Putamen (tissue), 1 donor: Measurements from ENCODE around the gene DOCK9.

ENCODE experiments used
- DNase-seq: peaks from one replicate; pipeline ENCODE4 v3.0.0-alpha.2; 2016; ENCODE audit warnings: low spot score

Gene DOCK9

DNA sequence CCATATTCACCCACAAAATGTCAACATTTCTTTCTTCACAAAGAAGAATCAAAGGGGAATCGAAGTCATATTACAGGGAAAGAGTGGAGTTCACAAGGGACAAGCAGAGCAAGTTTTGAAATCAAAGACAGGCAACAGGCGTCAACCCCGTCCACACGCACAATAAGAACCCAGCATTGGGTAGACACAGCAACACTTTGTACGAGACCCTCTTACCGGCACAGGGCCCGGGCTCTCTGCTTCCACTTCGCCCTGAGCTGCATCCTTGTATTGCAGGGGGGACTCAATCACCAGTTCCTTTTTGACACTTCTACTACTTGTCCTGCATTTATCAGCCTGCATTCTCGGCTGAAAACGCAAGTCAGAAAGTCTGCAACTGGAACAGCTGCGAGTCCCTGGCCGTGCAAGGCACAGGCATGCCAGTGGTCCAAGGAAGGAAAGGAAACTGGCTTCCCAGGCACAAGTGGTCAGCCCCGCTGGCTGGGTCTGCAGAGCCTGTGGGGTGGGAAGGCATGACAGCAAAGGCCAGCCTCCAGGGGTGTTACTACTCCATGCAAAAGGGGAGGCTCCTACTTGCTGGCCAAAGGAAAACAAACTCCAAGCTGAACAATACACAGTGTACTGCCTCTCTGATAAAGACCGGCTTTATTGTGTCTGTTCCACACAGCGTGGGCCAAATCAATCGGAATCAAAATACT lies at the start of gene DOCK9:
Gene DOCK9, minus strand, starts transcription at position 497 of the 698 bp plus-strand sequence. Its CDS starts 155 bp downstream, at position 342.
- peak; percentile 95 for DNase-seq

- no peak for DNase-seq
These were observed 49.4 kb upstream of the DOCK9 start for GRCh38 chr13:99027260-99027659.

- DNase-seq: no peak
These were observed 45.1 kb upstream of the DOCK9 start for GRCh38 chr13:99022941-99023340.

DNA sequence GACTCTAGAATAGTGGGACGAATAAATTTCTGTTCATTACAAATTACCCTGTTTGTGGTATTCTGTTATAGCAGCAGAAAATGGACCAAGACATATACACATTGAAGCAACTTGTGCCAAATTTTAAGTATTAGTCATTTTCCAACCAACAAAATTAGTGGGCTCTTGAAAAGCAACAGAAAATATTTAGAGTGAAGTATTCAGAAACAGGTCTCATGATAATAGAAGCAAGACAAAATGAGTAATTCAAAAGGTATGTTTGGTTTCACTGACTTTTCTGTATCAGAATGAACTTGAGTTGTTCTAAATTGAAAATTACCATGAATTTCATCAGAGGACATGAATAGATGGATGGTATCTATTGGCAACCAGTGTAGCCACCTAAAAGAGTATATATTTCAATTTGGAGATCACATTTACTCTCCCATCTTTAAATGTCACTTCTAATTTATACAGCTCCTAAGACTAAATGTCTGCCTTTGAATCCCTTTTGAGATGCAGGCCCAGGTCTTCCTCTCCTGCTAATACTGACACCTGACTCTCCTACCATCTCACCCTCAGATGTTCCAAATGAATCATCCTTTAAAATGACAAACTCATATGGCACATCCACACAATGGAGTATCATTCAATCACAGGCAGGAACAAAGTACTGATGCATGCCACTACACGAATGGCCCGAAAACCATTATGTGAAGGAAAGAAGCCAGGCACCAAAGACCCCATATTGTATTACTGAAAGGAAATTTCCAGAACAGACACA lies 40.7 kb upstream of the DOCK9 start:
- DNase-seq: no peak

DNA sequence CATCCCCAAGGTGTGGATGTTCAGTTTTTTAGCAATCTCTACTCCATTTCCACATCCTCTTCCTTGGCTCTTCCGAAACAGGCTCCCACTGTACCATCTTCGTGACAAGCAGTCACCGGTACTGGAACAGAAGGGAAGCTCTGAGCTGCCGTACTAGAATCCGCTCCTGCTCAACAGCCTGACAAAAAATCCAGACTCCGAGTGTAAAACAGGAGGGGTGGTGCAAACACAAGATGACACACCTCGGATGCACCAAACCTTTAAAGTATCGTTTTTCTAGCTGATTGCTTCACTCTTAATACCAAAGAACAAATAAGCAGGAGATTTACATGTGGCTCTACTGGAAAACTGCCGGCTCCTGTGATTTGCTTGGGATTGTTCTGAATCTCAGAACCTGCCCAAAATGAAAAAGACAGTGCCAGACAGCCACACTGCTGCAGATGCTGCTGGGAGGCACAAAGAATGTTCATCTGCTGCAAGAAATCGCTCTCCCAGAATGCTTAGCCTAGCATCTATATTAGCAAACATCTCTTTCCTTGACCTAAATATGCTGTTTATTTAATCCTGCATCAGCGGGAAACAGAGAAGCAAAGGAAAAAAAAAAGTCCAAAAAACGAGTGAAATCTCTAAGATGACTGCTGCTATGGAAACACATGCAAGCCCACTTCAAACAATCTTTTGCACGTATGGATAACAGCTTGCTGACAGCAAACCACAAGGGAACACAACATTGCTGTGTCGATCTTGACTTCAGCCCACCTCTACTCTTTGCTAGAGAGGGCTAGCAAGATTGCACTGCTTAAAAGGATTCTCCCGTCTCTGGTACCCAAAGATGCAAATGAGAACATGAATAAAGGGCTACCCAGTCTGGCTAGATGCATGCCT lies 38.0 kb upstream of the DOCK9 start:
- DNase-seq: peak; percentile 43

DNA sequence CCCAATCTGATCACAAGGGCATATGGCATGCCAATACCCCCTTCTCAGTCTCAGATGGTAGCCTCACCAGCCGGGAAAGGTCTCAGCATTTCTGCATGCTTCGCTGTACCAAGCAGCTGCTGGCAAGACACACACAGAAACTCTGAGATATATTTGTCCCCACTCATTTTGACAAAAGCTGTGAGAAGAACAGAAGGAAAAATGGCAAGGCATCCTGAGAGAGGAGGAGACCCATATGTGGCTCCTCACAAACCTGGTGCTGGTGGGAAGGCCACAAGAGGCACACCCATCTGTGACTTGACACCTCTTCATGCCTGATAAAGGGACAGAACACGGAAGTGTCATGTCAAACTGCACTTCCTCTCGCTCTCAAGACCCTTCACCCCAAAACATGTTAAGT lies 36.7 kb upstream of the DOCK9 start:
- DNase-seq: no peak

DNA sequence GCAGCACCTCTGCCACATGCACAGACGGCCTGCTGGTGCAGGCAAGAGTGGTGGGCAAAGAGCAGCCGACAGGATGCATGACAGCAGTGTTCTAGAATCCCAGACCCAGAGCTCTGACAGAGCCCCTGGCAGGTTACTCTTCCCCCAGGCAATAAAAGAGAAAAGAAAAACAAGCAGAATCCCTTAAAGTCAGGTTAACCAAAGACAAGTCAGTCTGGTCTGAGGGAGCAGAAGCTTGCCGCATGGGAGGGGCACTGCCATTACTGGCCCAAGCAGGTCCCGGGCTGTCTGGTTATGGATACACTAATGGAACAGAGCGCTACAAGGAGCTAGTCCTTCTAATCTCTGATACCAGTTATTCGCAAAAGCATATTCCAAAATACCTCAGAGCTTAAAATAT lies 36.1 kb upstream of the DOCK9 start:
- no peak for DNase-seq

- no peak for DNase-seq
These were observed 34.7 kb upstream of the DOCK9 start for GRCh38 chr13:99012539-99012938.

DNA sequence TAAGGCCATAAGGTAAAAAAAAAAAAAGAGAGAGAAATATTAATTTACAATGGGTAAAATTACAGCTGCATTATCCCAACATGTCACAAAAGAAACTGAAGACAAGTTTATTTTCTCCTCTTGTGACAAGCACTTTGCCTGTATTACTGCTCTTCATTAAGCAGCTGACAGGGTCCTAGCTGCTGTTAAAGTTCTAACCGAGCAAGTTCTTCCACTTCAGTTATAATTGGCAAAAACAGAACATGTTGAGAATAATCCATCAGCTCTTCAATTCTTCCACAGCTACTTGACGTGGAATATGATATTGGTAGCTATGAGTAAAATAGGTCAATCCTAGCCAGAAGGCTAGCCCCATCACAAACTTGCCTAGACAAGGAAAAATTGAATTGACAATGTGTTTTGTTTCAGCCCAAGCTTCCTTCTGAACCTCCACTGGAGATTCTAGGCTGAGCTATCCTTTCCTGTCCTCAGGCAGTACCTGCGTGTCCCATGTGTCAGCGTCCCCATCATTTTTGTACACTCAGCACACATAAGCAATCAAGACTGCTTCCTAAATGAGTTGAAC lies 32.2 kb upstream of the DOCK9 start:
- DNase-seq: no peak

- no peak for DNase-seq
These were observed 30.7 kb upstream of the DOCK9 start for GRCh38 chr13:99008577-99008976.

- DNase-seq: no peak
These were observed 29.6 kb upstream of the DOCK9 start for GRCh38 chr13:99007414-99007986.

- no peak for DNase-seq
These were observed 27.7 kb upstream of the DOCK9 start for GRCh38 chr13:99005609-99006008.

DNA sequence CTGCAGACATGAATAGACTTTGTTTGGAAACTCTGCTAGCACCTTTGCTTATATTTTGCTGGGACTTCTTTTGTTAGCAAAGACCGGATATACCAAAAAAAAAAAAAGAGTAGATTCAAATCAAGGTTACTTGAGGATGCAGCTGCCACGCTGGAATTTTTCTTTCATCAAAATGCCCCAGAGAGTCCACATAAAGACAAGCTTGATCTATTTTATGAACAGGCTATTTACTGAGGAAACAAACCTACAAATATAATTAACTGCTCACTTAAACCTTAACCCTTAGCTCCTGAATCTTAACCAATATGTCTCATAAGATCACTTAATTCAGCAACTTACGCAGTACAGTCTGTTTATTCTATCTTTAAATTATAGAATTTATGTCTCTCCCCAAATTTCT lies 27.1 kb upstream of the DOCK9 start:
- DNase-seq: no peak

- no peak for DNase-seq
These were observed 26.1 kb upstream of the DOCK9 start for GRCh38 chr13:99003851-99004471.

GRCh38 chr13:99003186-99003585 lies 25.3 kb upstream of the DOCK9 start:
- DNase-seq: no peak

DNA sequence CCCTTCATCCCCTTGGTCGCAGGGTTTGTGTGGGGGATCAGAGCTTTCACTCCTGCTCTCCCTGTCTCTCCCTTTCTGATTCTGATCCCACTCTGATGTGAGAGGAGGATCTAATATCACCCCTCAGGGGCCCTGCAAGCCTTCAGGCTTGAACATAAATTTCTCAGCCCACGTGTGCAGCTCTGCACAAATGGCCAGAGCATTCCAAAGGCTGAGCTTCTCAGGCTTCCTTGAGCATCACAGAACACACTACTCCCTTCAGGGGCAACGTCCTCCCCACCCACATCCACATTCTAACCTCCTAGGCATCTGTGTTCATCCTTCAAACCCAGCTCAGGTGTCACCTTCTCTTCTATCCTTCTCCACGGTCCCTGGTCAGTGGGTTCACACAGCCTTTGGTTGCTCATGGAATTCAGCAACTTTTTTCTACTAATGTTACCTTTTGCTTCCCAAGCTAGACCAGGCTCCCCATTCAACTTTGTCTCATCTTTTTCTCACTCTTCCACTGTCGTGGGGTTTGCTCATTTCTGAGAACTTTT lies 24.4 kb upstream of the DOCK9 start:
- no peak for DNase-seq

DNA sequence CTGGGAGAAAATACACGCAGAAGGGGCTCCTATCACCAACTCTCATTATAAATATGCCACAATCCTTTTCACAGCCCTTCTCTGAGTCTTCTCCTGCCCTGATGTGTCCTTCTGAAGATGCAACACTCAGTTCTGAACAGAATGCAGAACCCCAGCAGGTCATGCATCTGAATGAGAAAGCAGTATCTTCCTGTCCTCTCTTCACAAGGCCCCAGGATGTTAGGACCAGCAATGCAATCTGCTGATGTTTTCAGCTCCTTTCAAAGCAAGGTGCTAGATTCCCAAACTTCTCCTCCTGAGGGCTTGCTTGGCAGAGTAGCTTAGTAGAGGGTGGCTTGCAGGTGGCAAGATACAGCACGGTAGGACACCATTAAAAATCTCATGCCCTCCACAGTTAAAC lies 22.3 kb upstream of the DOCK9 start:
- no peak for DNase-seq

DNA sequence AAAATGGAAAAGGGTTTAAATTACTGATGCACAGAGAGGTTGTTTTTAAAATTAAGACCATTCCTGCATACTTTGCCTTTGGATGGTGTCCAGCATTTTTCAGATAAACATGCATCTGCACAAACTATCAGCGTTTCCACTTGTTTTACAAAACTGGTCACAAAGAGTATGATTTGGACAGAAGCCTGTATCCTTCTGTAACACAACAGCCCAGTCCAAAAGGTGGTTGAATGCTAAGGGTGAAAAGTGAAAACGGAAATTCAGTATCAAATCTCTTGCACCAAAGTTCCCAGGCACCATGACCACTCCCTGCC lies 21.7 kb upstream of the DOCK9 start:
- DNase-seq: no peak

DNA sequence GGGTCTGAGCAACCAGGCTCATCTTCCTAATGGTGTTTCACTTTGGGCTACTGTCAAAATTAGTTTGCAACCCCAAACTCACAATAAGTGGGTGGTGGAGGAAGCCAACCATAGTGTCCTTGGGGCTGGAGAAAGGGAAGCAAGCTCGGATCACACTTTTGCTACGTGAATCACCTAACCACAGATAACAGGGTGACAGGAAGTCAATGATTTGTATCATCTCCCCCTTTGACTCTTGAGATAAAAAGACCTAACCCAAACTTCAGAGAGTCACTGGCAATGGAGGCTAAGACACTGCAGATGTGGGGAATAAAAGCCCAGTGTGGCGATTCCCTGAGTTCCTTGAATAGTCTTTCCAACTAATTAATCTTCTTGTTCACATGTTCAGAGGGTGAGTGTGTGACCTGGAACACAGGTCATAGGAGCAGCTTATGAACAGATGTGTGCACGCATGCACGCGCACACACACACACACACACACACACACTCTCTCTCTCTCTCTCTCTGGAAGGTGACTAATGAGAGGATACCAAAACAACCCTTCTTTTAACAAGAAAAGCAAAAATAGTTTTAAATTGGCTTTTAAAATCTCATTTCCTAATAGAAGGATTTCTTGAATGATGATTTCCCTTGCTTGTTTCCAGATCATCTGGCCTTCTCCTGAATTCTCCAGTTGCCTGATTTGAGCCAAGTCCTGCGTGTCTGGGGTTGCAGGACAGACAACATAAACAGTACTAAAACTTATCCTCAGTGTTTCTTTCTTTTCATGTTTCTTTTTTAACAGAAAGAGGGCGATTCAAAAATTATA lies 21.2 kb upstream of the DOCK9 start:
- DNase-seq: no peak
